GM12801 (cell line): ENCODE data around the gene MYPOP.

ENCODE experiments used
- CTCF ChIP-seq: IDR thresholded peaks from one replicate; pipeline ENCODE4 v1.5.1; 2011; ENCODE audit warnings: control low read depth; ENCODE audit not compliant: insufficient read length; ENCODE audit errors: extremely low read depth

MYPOP gene

GRCh38 chr19:45863840-45864628, 38.4 kb downstream of the MYPOP start, which contains the start of gene FOXA3:
Gene FOXA3 (plus strand): TSS chr19:45864326. CDS start chr19:45864457, 131 bp downstream.
- TF ChIP-seq CTCF, result no peak

- TF ChIP-seq CTCF, result no peak
Observed at GRCh38 chr19:45863335-45863839, 39.0 kb downstream of the MYPOP start.

GRCh38 chr19:45862564-45863334, 39.7 kb downstream of the MYPOP start, which contains the start of gene SYMPK:
Gene SYMPK (minus strand): TSS chr19:45863147. CDS start chr19:45854495, 8,652 bp downstream.
- no peak for TF ChIP-seq CTCF

- no peak for TF ChIP-seq CTCF
Observed at GRCh38 chr19:45862271-45862563, 40.2 kb downstream of the MYPOP start.

- no peak for TF ChIP-seq CTCF
Observed at GRCh38 chr19:45860359-45861259, 41.8 kb downstream of the MYPOP start.

- TF ChIP-seq CTCF, result no peak
Observed at GRCh38 chr19:45854167-45854778, 48.1 kb downstream of the MYPOP start.
